A549 (cell line): ENCODE measurements around the gene ZNF212. TPM values are rescaled to one million over a fixed set of nuclear protein-coding genes. Genes with fewer than 3 reads are reported as not detected.

Experiments
- ATAC-seq, 2 experiments: fragments of 200-7000 bp in 1 of 2; fragments of >200 bp in 1 of 2; cut with Nextera tagmentation in 1 of 2; cut with Tn5 transposase in 1 of 2; 3 replicates each; pipeline versions ENCODE4 v1.8.0 to v1.9.1; 2018 to 2020; ENCODE audit warnings: mild to moderate bottlenecking in 1 of 2, moderate library complexity in 1 of 2
- CTCF ChIA-PET: fragments of 300-600 bp; sonication (Branson Sonifier 250); formaldehyde crosslinking; extraction: SDS; loops from one replicate; lab custom pipeline; 2021; ENCODE audit warnings: antibody characterized with exemption, inconsistent platforms; lab: Yijun Ruan, JAX
- POLR2A ChIA-PET: fragments of 350-600 bp; formaldehyde crosslinking; extraction: SDS; loops from one replicate; lab custom pipeline; 2021; ENCODE audit warnings: antibody characterized with exemption, inconsistent platforms; lab: Yijun Ruan, JAX
- DNase-seq, 2 experiments: peaks; one replicate each; pipeline versions ENCODE4 v3.0.0 to v3.0.0-alpha.2; 2011 to 2016; ENCODE audit warnings: low read depth in 1 of 2, low spot score in 1 of 2
- FAIRE-seq: peaks from 2 replicates; lab custom pipeline; 2011; peaks lifted over from hg19 to GRCh38; lab: Jason Lieb, UNC
- H3K27ac ChIP-seq, 2 experiments: fragments of >200 bp; sonication (Bioruptor Twin); formaldehyde crosslinking; 3 replicates each; pipeline ENCODE4 v1.5.1; 2016 to 2017
- H3K4me1 ChIP-seq: fragments of >200 bp; sonication (Bioruptor Twin); formaldehyde crosslinking; 3 replicates; pipeline ENCODE4 v1.6.1; 2016
- H3K4me2 ChIP-seq: fragments of >200 bp; sonication (Bioruptor Twin); formaldehyde crosslinking; 3 replicates; pipeline ENCODE4 v1.6.1; 2016
- H3K4me3 ChIP-seq: fragments of >200 bp; sonication (Bioruptor Twin); formaldehyde crosslinking; 3 replicates; pipeline ENCODE4 v1.5.1; 2016
- H3K9me3 ChIP-seq: fragments of >200 bp; sonication (Bioruptor Twin); formaldehyde crosslinking; 3 replicates; pipeline ENCODE4 v1.6.1; 2016
- CBX2 ChIP-seq: fragments of 200-600 bp; sonication (generic); IDR thresholded peaks from 2 replicates; pipeline ENCODE4 v1.6.1; 2016; ENCODE audit warnings: low read depth, mild to moderate bottlenecking, borderline replicate concordance
- CBX8 ChIP-seq: fragments of 200-600 bp; sonication (generic); IDR thresholded peaks from 2 replicates; pipeline ENCODE4 v1.6.1; 2016
- CHD4 ChIP-seq: fragments of 200-600 bp; sonication (generic); IDR thresholded peaks from 2 replicates; pipeline ENCODE4 v1.6.1; 2016; ENCODE audit warnings: antibody characterized with exemption, mild to moderate bottlenecking, borderline replicate concordance
- EHMT2 ChIP-seq: fragments of 200-600 bp; sonication (generic); IDR thresholded peaks from 2 replicates; pipeline ENCODE4 v1.6.1; 2016; ENCODE audit warnings: antibody characterized with exemption, low read depth, mild to moderate bottlenecking, moderate library complexity
- FOSB ChIP-seq: fragments of 250-450 bp; sonication (Bioruptor Pico); IDR thresholded peaks from 2 replicates; pipeline ENCODE4 v1.5.0; 2020; ENCODE audit warnings: mild to moderate bottlenecking, moderate library complexity
- FOSL2 ChIP-seq, 2 experiments: fragments of 450-650 bp in 1 of 2; fragments of >200 bp in 1 of 2; sonication (Bioruptor Twin) in 1 of 2; formaldehyde crosslinking; IDR thresholded peaks; 2 replicates each; pipeline versions ENCODE4 v1.5.0 to v1.6.1; 2016 to 2020; ENCODE audit warnings: mild to moderate bottlenecking in 1 of 2, moderate library complexity in 1 of 2
- HOXA7 ChIP-seq: fragments of 250-450 bp; sonication (Bioruptor Pico); IDR thresholded peaks from 2 replicates; pipeline ENCODE4 v1.5.0; 2020; ENCODE audit warnings: mild to moderate bottlenecking, moderate library complexity
- HOXB13 ChIP-seq: fragments of 250-450 bp; sonication (Bioruptor Pico); IDR thresholded peaks from 2 replicates; pipeline ENCODE4 v1.5.0; 2020; ENCODE audit warnings: low read depth, mild to moderate bottlenecking, moderate library complexity
- HOXB5 ChIP-seq: fragments of 250-450 bp; sonication (Bioruptor Pico); IDR thresholded peaks from 2 replicates; pipeline ENCODE4 v1.5.0; 2020; ENCODE audit warnings: mild to moderate bottlenecking, moderate library complexity
- KDM1A ChIP-seq: fragments of 200-600 bp; sonication (generic); IDR thresholded peaks from 2 replicates; pipeline ENCODE4 v1.6.1; 2016; ENCODE audit warnings: low read depth, mild to moderate bottlenecking
- KDM5A ChIP-seq: fragments of 200-600 bp; sonication (generic); IDR thresholded peaks from 2 replicates; pipeline ENCODE4 v1.6.1; 2016; ENCODE audit warnings: antibody characterized with exemption, mild to moderate bottlenecking
- MAFK ChIP-seq: fragments of 450-650 bp; IDR thresholded peaks from 2 replicates; pipeline ENCODE4 v1.6.1; 2014; ENCODE audit not compliant: partially characterized antibody
- MAZ ChIP-seq: fragments of 150-350 bp; IDR thresholded peaks from 2 replicates; pipeline ENCODE4 v1.6.1; 2014; ENCODE audit warnings: antibody characterized with exemption, low read depth, low read length, borderline replicate concordance
- NPAS2 ChIP-seq: fragments of 250-450 bp; sonication (Bioruptor Pico); IDR thresholded peaks from 2 replicates; pipeline ENCODE4 v1.8.0; 2022; ENCODE audit warnings: mild to moderate bottlenecking, moderate library complexity, borderline replicate concordance
- NR3C1 ChIP-seq: fragments of >200 bp; sonication (Bioruptor Twin); formaldehyde crosslinking; IDR thresholded peaks from 3 replicates; pipeline ENCODE4 v1.6.1; 2017
- PHF8 ChIP-seq: fragments of 200-600 bp; sonication (generic); IDR thresholded peaks from 2 replicates; pipeline ENCODE4 v1.6.1; 2016; ENCODE audit warnings: low read depth, mild to moderate bottlenecking, antibody characterized with exemption, moderate library complexity, borderline replicate concordance
- POLR2A ChIP-seq: IDR thresholded peaks from 2 replicates; pipeline ENCODE4 v1.6.1; 2012; ENCODE audit warnings: mild to moderate bottlenecking, low read length
- SMC3 ChIP-seq: fragments of >200 bp; sonication (Bioruptor Twin); formaldehyde crosslinking; IDR thresholded peaks from 3 replicates; pipeline ENCODE4 v1.6.1; 2018; ENCODE audit warnings: inconsistent platforms
- TP53 ChIP-seq: fragments of 250-450 bp; sonication (Bioruptor Pico); IDR thresholded peaks from 2 replicates; pipeline ENCODE4 v1.5.0; 2021; ENCODE audit warnings: mild to moderate bottlenecking, moderate library complexity
- ZNF302 ChIP-seq: fragments of 250-450 bp; sonication (Bioruptor Pico); IDR thresholded peaks from 2 replicates; pipeline ENCODE4 v1.9.0; 2021; ENCODE audit warnings: inconsistent platforms, mild to moderate bottlenecking, moderate library complexity
- whole genome bisulfite sequencing: methylation state at CpG from one replicate; pipeline ENCODE4 v1.1.6; 2017; ENCODE audit errors: missing lambda C conversion rate; 5-methylcytosine and 5-hydroxymethylcytosine counted together
- polyA plus RNA-seq, 4 experiments: library from polyadenylated mRNA; depleted of rRNA in 3 of 4; stranded (reverse); fragments of >200 nt; fragmentation: RNase III in 1 of 4; extraction: RNeasy Plus Mini Kit Qiagen cat#74134 plus additional on column Dnase treatment in 1 of 4; gene quantifications; 2 replicates in 3 of 4; 3 replicates in 1 of 4; pipeline ENCODE4 v1.2.3, GENCODE V29; 2011 to 2017
- TF ChIP-seq, protein P1 (sequence below): fragments of 250-450 bp; sonication (Bioruptor Pico); IDR thresholded peaks from 2 replicates; pipeline ENCODE4 v1.5.0; 2020; ENCODE audit warnings: low read depth, mild to moderate bottlenecking, moderate library complexity
- TF ChIP-seq, protein P2 (sequence below): fragments of 450-650 bp; IDR thresholded peaks from 2 replicates; pipeline ENCODE4 v1.6.1; 2014; ENCODE audit warnings: antibody characterized with exemption
- TF ChIP-seq, protein P3 (sequence below): IDR thresholded peaks from 2 replicates; pipeline ENCODE4 v1.6.1; 2012
- TF ChIP-seq, protein P4 (sequence below): fragments of 200-600 bp; sonication (generic); IDR thresholded peaks from 2 replicates; pipeline ENCODE4 v1.6.1; 2016; ENCODE audit warnings: antibody characterized with exemption, mild to moderate bottlenecking, moderate library complexity
- TF ChIP-seq, protein P5 (sequence below): fragments of >200 bp; sonication (Bioruptor Twin); formaldehyde crosslinking; IDR thresholded peaks from 3 replicates; pipeline ENCODE4 v1.5.1; 2016
- TF ChIP-seq, protein P6 (sequence below): fragments of 250-450 bp; sonication (Bioruptor Pico); IDR thresholded peaks from 2 replicates; pipeline ENCODE4 v1.5.0; 2021; ENCODE audit warnings: mild to moderate bottlenecking, moderate library complexity, borderline replicate concordance
- TF ChIP-seq, protein P7 (sequence below): IDR thresholded peaks from 2 replicates; pipeline ENCODE4 v1.6.1; 2012

The ZNF212 gene
- polyA plus RNA-seq, 2 of the 4 experiments (the other 2 are of a cell fraction), result 5.5 to 7.9 TPM

DNA sequence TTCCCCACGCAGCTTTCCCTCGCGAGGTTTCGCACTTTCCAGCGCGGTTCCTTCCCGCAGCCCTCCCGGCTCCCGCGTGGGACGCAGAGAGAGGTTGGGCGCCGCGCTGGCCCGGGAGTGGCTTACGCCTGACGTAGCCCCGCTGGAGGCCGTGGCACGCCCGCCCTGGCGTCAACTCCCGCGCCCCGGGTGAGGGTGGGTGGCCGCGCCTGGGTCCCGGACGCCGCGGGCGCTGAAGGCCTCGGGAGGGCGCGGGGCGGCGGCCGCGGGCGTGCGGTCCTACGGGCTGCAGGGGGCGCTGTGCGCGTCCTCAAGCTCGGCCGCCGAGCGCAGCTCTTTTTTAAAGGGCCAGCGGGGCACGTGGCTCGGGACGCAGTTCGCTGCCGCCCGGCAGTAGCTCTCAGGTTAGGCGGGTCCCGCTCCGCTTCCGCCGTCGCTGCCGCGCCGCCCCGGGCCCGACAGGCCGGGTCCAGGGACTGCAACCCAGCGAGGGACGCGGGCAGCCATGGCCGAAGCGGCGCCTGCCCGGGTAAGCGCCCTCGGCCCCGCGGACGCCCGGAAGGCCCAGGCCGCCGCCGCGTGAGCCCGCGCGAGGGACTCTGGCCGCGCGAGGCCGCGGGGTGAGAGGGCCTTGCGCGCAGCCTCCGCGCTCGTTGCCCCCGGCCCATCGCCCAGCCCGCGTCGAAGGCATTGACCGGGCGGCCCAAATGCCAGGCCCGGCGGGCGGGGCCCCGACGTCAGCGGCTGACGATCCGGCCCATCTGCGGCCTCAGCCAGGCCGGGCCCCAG lies 22.6 kb downstream of the ZNF212 start, which contains the start of gene ZNF783 (continued):
- TF ChIP-seq CHD4 (no peak), HOXB5 (peak; percentile 91; the same call in 1 of the 2 replicates), ZNF302 (CRISPR knock-in tag) (no peak), EHMT2 (no peak), KDM1A (no peak), PHF8 (peak; percentile 14; the same call in 1 of the 2 replicates), MAFK (no peak), FOSL2 (IDR thresholded peaks at IDR 0.05) (no peak), FOSL2 (CRISPR knock-in tag; IDR thresholded peaks at IDR 0.05) (no peak), POLR2A (peak; percentile 47), CBX8 (no peak), TP53 (CRISPR knock-in tag) (peak; percentile 66), HOXB13 (peak; percentile 79)
- TF ChIP-seq, protein P1, sequence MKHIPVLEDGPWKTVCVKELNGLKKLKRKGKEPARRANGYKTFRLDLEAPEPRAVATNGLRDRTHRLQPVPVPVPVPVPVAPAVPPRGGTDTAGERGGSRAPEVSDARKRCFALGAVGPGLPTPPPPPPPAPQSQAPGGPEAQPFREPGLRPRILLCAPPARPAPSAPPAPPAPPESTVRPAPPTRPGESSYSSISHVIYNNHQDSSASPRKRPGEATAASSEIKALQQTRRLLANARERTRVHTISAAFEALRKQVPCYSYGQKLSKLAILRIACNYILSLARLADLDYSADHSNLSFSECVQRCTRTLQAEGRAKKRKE (CRISPR knock-in tag), result 0 out of 2 replicates have a peak, but pooled peaks have one; percentile 53
- TF ChIP-seq, protein P2, sequence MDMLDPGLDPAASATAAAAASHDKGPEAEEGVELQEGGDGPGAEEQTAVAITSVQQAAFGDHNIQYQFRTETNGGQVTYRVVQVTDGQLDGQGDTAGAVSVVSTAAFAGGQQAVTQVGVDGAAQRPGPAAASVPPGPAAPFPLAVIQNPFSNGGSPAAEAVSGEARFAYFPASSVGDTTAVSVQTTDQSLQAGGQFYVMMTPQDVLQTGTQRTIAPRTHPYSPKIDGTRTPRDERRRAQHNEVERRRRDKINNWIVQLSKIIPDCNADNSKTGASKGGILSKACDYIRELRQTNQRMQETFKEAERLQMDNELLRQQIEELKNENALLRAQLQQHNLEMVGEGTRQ, result 0 out of 2 replicates have a peak, but pooled peaks have one; percentile 16
- TF ChIP-seq, protein P3, sequence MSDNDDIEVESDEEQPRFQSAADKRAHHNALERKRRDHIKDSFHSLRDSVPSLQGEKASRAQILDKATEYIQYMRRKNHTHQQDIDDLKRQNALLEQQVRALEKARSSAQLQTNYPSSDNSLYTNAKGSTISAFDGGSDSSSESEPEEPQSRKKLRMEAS, result peak; percentile 99
- TF ChIP-seq, protein P4, sequence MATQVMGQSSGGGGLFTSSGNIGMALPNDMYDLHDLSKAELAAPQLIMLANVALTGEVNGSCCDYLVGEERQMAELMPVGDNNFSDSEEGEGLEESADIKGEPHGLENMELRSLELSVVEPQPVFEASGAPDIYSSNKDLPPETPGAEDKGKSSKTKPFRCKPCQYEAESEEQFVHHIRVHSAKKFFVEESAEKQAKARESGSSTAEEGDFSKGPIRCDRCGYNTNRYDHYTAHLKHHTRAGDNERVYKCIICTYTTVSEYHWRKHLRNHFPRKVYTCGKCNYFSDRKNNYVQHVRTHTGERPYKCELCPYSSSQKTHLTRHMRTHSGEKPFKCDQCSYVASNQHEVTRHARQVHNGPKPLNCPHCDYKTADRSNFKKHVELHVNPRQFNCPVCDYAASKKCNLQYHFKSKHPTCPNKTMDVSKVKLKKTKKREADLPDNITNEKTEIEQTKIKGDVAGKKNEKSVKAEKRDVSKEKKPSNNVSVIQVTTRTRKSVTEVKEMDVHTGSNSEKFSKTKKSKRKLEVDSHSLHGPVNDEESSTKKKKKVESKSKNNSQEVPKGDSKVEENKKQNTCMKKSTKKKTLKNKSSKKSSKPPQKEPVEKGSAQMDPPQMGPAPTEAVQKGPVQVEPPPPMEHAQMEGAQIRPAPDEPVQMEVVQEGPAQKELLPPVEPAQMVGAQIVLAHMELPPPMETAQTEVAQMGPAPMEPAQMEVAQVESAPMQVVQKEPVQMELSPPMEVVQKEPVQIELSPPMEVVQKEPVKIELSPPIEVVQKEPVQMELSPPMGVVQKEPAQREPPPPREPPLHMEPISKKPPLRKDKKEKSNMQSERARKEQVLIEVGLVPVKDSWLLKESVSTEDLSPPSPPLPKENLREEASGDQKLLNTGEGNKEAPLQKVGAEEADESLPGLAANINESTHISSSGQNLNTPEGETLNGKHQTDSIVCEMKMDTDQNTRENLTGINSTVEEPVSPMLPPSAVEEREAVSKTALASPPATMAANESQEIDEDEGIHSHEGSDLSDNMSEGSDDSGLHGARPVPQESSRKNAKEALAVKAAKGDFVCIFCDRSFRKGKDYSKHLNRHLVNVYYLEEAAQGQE, result no peak
- TF ChIP-seq, protein P5, sequence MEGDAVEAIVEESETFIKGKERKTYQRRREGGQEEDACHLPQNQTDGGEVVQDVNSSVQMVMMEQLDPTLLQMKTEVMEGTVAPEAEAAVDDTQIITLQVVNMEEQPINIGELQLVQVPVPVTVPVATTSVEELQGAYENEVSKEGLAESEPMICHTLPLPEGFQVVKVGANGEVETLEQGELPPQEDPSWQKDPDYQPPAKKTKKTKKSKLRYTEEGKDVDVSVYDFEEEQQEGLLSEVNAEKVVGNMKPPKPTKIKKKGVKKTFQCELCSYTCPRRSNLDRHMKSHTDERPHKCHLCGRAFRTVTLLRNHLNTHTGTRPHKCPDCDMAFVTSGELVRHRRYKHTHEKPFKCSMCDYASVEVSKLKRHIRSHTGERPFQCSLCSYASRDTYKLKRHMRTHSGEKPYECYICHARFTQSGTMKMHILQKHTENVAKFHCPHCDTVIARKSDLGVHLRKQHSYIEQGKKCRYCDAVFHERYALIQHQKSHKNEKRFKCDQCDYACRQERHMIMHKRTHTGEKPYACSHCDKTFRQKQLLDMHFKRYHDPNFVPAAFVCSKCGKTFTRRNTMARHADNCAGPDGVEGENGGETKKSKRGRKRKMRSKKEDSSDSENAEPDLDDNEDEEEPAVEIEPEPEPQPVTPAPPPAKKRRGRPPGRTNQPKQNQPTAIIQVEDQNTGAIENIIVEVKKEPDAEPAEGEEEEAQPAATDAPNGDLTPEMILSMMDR, result peak; percentile 92
- TF ChIP-seq, all 56 proteins: peak for 20

DNA sequence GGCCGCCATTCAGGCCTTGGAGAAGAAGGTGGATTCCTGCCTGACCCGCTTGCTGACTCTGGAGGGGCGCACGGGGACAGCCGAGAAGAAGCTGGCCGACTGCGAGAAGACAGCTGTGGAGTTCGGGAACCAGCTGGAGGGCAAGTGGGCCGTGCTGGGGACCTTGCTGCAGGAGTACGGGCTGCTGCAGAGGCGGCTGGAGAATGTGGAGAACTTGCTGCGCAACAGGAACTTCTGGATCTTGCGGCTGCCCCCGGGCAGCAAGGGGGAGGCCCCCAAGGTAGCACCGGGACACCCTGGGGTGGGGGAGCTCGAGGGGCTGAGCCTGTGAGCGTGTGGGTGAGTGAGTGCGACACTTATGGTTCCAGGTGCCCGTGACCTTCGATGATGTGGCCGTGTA lies 27.0 kb downstream of the ZNF212 start:
- Histone ChIP-seq H3K9me3 (no peaks in the 10 kb centered on the region), H3K4me1 (peaks cover 15% of the 10 kb centered on the region; the same call in 2 of the 3 replicates), H3K4me3 (no peak overlapping the region), H3K4me2 (no peak overlapping the region), H3K27ac (no peak overlapping the region)
- CTCF ChIA-PET, result interaction anchor here (0.7 to 1.9 kb wide), 4 partner anchors 9 to 71 kb away, joined by 3 to 5 read pairs (median 4); no protein-coding TSS in a partner anchor
- FAIRE-seq (no peak), ATAC-seq (no peak), DNase-seq (no peak)
- POLR2A ChIA-PET, result no interaction called here
- 96% methylated on average over 21 of the region's 21 CpGs for WGBS
- TF ChIP-seq NPAS2 (no peak), FOSB (CRISPR knock-in tag) (no peak), SMC3 (no peak), PHF8 (no peak), KDM5A (no peak), TP53 (CRISPR knock-in tag) (no peak), POLR2A (no peak), HOXA7 (CRISPR knock-in tag) (no peak), NR3C1 (no peak), CHD4 (no peak), HOXB13 (no peak), MAZ (no peak), CBX2 (no peak)
- TF ChIP-seq, protein P6, sequence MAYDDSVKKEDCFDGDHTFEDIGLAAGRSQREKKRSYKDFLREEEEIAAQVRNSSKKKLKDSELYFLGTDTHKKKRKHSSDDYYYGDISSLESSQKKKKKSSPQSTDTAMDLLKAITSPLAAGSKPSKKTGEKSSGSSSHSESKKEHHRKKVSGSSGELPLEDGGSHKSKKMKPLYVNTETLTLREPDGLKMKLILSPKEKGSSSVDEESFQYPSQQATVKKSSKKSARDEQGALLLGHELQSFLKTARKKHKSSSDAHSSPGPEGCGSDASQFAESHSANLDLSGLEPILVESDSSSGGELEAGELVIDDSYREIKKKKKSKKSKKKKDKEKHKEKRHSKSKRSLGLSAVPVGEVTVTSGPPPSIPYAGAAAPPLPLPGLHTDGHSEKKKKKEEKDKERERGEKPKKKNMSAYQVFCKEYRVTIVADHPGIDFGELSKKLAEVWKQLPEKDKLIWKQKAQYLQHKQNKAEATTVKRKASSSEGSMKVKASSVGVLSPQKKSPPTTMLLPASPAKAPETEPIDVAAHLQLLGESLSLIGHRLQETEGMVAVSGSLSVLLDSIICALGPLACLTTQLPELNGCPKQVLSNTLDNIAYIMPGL (CRISPR knock-in tag), result no peak
- TF ChIP-seq, protein P7, sequence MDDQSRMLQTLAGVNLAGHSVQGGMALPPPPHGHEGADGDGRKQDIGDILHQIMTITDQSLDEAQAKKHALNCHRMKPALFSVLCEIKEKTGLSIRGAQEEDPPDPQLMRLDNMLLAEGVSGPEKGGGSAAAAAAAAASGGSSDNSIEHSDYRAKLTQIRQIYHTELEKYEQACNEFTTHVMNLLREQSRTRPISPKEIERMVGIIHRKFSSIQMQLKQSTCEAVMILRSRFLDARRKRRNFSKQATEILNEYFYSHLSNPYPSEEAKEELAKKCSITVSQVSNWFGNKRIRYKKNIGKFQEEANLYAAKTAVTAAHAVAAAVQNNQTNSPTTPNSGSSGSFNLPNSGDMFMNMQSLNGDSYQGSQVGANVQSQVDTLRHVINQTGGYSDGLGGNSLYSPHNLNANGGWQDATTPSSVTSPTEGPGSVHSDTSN, result no peak
